Muscle layer of duodenum (tissue), 2 donors: ENCODE results near the gene VSX2.
"Not testable (repeated sequence)": the region's sequence is repeated elsewhere in the genome, so short reads cannot be mapped to it uniquely, and the experiment has no call there.

Experiments
- H3K27ac ChIP-seq: one replicate; pipeline ENCODE4 v1.7.0; 2013; ENCODE audit warnings: mild to moderate bottlenecking, low read length
- H3K27me3 ChIP-seq: one replicate; pipeline ENCODE4 v1.7.0; 2013; ENCODE audit warnings: low read depth, mild to moderate bottlenecking, control low read depth, low read length
- H3K36me3 ChIP-seq, 2 donors: one replicate each; pipeline ENCODE4 v1.7.0; 2013; ENCODE audit warnings: low read length in 2 of 2, control low read depth in 1 of 2, mild to moderate bottlenecking in 1 of 2; ENCODE audit not compliant: insufficient read depth in 2 of 2, control insufficient read depth in 1 of 2
- H3K4me1 ChIP-seq, 2 donors: one replicate each; pipeline ENCODE4 v1.7.0; 2013; ENCODE audit warnings: low read length in 2 of 2, mild to moderate bottlenecking in 2 of 2, control low read depth in 1 of 2, moderate library complexity in 1 of 2; ENCODE audit not compliant: insufficient read depth in 2 of 2, control insufficient read depth in 1 of 2
- H3K4me3 ChIP-seq, 2 donors: one replicate each; pipeline ENCODE4 v1.7.0; 2013; ENCODE audit warnings: low read length in 2 of 2, low read depth in 1 of 2, mild to moderate bottlenecking in 1 of 2
- H3K9me3 ChIP-seq, 2 donors: one replicate each; pipeline ENCODE4 v1.7.0; 2013; ENCODE audit warnings: low read length in 2 of 2, control low read depth in 1 of 2, mild to moderate bottlenecking in 1 of 2; ENCODE audit not compliant: control insufficient read depth in 1 of 2
- donor health status: healthy.

The VSX2 gene

GRCh38 chr14:74262076-74262475 is 22.8 kb downstream of the VSX2 start:
- Histone ChIP-seq H3K27me3 (no peaks in the 10 kb centered on the region), H3K4me3 (no peak overlapping the region), H3K9me3 (no peaks in the 10 kb centered on the region), H3K4me1 (peaks cover 0 to 10% of the 10 kb centered on the region in 2 donors), H3K27ac (no peak overlapping the region), H3K36me3 (no peaks in the 10 kb centered on the region)

- Histone ChIP-seq H3K27ac (no peak overlapping the region), H3K4me1 (peaks cover 0 to 2% of the 10 kb centered on the region in 2 donors), H3K9me3 (no peaks in the 10 kb centered on the region), H3K4me3 (no peak overlapping the region), H3K27me3 (no peaks in the 10 kb centered on the region), H3K36me3 (no peaks in the 10 kb centered on the region)
Observed at GRCh38 chr14:74263181-74263580, 23.9 kb downstream of the VSX2 start.

GRCh38 chr14:74263921-74264320 is 24.7 kb downstream of the VSX2 start:
- no peaks in the 10 kb centered on the region for H3K9me3 ChIP-seq
- no peaks in the 10 kb centered on the region for H3K4me1 ChIP-seq
- no peak overlapping the region for H3K27ac ChIP-seq
- no peaks in the 10 kb centered on the region for H3K27me3 ChIP-seq
- no peak overlapping the region for H3K4me3 ChIP-seq
- no peaks in the 10 kb centered on the region for H3K36me3 ChIP-seq

- Histone ChIP-seq H3K9me3 (no peaks in the 10 kb centered on the region), H3K4me3 (no peak overlapping the region), H3K36me3 (no peaks in the 10 kb centered on the region), H3K27me3 (no peaks in the 10 kb centered on the region), H3K4me1 (no peaks in the 10 kb centered on the region), H3K27ac (no peak overlapping the region)
Observed at GRCh38 chr14:74265301-74265965, 26.2 kb downstream of the VSX2 start.

GRCh38 chr14:74267588-74267987 is 28.3 kb downstream of the VSX2 start:
- Histone ChIP-seq H3K27me3 (no peaks in the 10 kb centered on the region), H3K4me1 (no peaks in the 10 kb centered on the region), H3K36me3 (no peaks in the 10 kb centered on the region), H3K4me3 (no peak overlapping the region), H3K27ac (no peak overlapping the region), H3K9me3 (no peaks in the 10 kb centered on the region)

- H3K4me3 ChIP-seq, H3K4me1 ChIP-seq, H3K27ac ChIP-seq, H3K9me3 ChIP-seq, H3K36me3 ChIP-seq, H3K27me3 ChIP-seq: not testable (repeated sequence)
Observed at GRCh38 chr14:74270382-74271177, 31.3 kb downstream of the VSX2 start.

GRCh38 chr14:74271365-74271764 is 32.1 kb downstream of the VSX2 start:
- Histone ChIP-seq H3K36me3 (no peaks in the 10 kb centered on the region), H3K27me3 (no peaks in the 10 kb centered on the region), H3K9me3 (no peaks in the 10 kb centered on the region), H3K27ac (no peak overlapping the region), H3K4me1 (no peaks in the 10 kb centered on the region), H3K4me3 (no peak overlapping the region)

GRCh38 chr14:74275241-74275841 is 36.1 kb downstream of the VSX2 start:
- no peaks in the 10 kb centered on the region for H3K4me1 ChIP-seq
- peaks cover 0 to 6% of the 10 kb centered on the region in 2 donors for H3K9me3 ChIP-seq
- no peaks in the 10 kb centered on the region for H3K27me3 ChIP-seq
- H3K27ac ChIP-seq: no peak overlapping the region
- H3K36me3 ChIP-seq: no peaks in the 10 kb centered on the region
- no peak overlapping the region for H3K4me3 ChIP-seq

GRCh38 chr14:74278080-74278479 is 38.8 kb downstream of the VSX2 start:
- Histone ChIP-seq H3K4me3 (no peak overlapping the region), H3K9me3 (peaks cover 0 to 6% of the 10 kb centered on the region in 2 donors), H3K4me1 (no peaks in the 10 kb centered on the region), H3K27ac (no peak overlapping the region), H3K36me3 (peaks cover 1 to 7% of the 10 kb centered on the region in 2 donors), H3K27me3 (no peaks in the 10 kb centered on the region)

GRCh38 chr14:74281069-74281468 is 41.8 kb downstream of the VSX2 start:
- Histone ChIP-seq H3K36me3 (peaks cover 13 to 29% of the 10 kb centered on the region in 2 donors), H3K9me3 (peaks cover 0 to 6% of the 10 kb centered on the region in 2 donors), H3K4me3 (no peak overlapping the region), H3K27ac (no peak overlapping the region), H3K4me1 (no peaks in the 10 kb centered on the region), H3K27me3 (no peaks in the 10 kb centered on the region)

GRCh38 chr14:74286736-74287135 is 47.5 kb downstream of the VSX2 start:
- Histone ChIP-seq H3K27me3 (no peaks in the 10 kb centered on the region), H3K36me3 (peaks cover 48 to 79% of the 10 kb centered on the region in 2 donors), H3K9me3 (no peaks in the 10 kb centered on the region), H3K4me3 (no peak overlapping the region), H3K4me1 (no peaks in the 10 kb centered on the region), H3K27ac (no peak overlapping the region)
